Loucy (cell line): Measurements from ENCODE around the gene NMT2.

ENCODE experiments used
- H2AFZ ChIP-seq: fragments of 200-600 bp; sonication (generic); 2 replicates; pipeline ENCODE4 v1.6.0; 2016; ENCODE audit warnings: antibody characterized with exemption, mild to moderate bottlenecking, low read length, moderate library complexity
- H3F3A ChIP-seq: fragments of 200-600 bp; 2 replicates; pipeline ENCODE4 v1.6.0; 2016; ENCODE audit warnings: antibody characterized with exemption, low read depth, mild to moderate bottlenecking
- H3K27me3 ChIP-seq: fragments of 200-600 bp; sonication (generic); 2 replicates; pipeline ENCODE4 v1.6.1; 2014; ENCODE audit warnings: low read length, mild to moderate bottlenecking; ENCODE audit not compliant: insufficient read depth, poor library complexity, severe bottlenecking
- H3K36me3 ChIP-seq: fragments of 200-600 bp; sonication (generic); 2 replicates; pipeline ENCODE4 v1.6.1; 2016; ENCODE audit warnings: low read length; ENCODE audit not compliant: insufficient read depth
- H3K4me1 ChIP-seq: fragments of 200-600 bp; sonication (generic); 2 replicates; pipeline ENCODE4 v1.5.1; 2014; ENCODE audit warnings: low read length, mild to moderate bottlenecking; ENCODE audit not compliant: insufficient read depth, poor library complexity, severe bottlenecking
- H3K4me2 ChIP-seq: fragments of 200-600 bp; sonication (generic); 2 replicates; pipeline ENCODE4 v1.6.0; 2014; ENCODE audit warnings: antibody characterized with exemption, low read length, low read depth, mild to moderate bottlenecking; ENCODE audit not compliant: poor library complexity, severe bottlenecking
- H3K4me3 ChIP-seq: fragments of 200-600 bp; sonication (generic); 2 replicates; pipeline ENCODE4 v1.5.1; 2014; ENCODE audit warnings: low read length, mild to moderate bottlenecking, mixed read lengths; ENCODE audit not compliant: poor library complexity, severe bottlenecking
- H3K79me2 ChIP-seq: fragments of 200-600 bp; sonication (generic); 2 replicates; pipeline ENCODE4 v1.6.1; 2014; ENCODE audit warnings: low read length; ENCODE audit not compliant: insufficient read depth
- H3K9ac ChIP-seq: fragments of 200-600 bp; sonication (generic); 2 replicates; pipeline ENCODE4 v1.6.0; 2014; ENCODE audit warnings: mild to moderate bottlenecking, low read depth, low read length, moderate library complexity; ENCODE audit not compliant: poor library complexity, severe bottlenecking
- H3K9me2 ChIP-seq: fragments of 200-600 bp; sonication (generic); replicated peaks from 2 replicates; pipeline ENCODE4 v1.6.1; 2016; ENCODE audit warnings: low read depth, low read length, mixed read lengths
- H3K9me3 ChIP-seq: fragments of 200-600 bp; sonication (generic); 2 replicates; pipeline ENCODE4 v1.6.1; 2014; ENCODE audit warnings: mild to moderate bottlenecking, antibody characterized with exemption, low read length, low read depth; ENCODE audit not compliant: insufficient read depth
- H4K20me1 ChIP-seq: fragments of 200-600 bp; sonication (generic); 2 replicates; pipeline ENCODE4 v1.6.0; 2014; ENCODE audit warnings: antibody characterized with exemption, low read length, mild to moderate bottlenecking; ENCODE audit not compliant: insufficient read depth, poor library complexity, severe bottlenecking
- CTCF ChIP-seq: fragments of 200-600 bp; sonication (generic); conservative IDR thresholded peaks from 2 replicates; pipeline ENCODE4 v1.5.1; 2014; ENCODE audit warnings: mild to moderate bottlenecking, antibody characterized with exemption, low read length
- EZH2phosphoT487 ChIP-seq: fragments of 200-600 bp; IDR thresholded peaks from 2 replicates; pipeline ENCODE4 v1.6.1; 2018; ENCODE audit warnings: antibody characterized with exemption, mild to moderate bottlenecking, moderate library complexity, borderline replicate concordance

NMT2 gene

GRCh38 chr10:15137636-15138035, 30.9 kb downstream of the NMT2 start:
- H3K9me3 ChIP-seq = no peaks in the 10 kb centered on the region
- peaks cover 21% of the 10 kb centered on the region for H3K79me2 ChIP-seq
- H3K4me1 ChIP-seq = peaks cover 26% of the 10 kb centered on the region
- no peaks in the 10 kb centered on the region for H3K9me2 ChIP-seq
- H3K4me3 ChIP-seq = no peak overlapping the region
- no peak overlapping the region for H3K4me2 ChIP-seq
- H3K27me3 ChIP-seq = no peaks in the 10 kb centered on the region
- peaks cover 66% of the 10 kb centered on the region; the same call in 1 of the 2 replicates for H3K36me3 ChIP-seq
- H3F3A ChIP-seq = peaks cover 17% of the 10 kb centered on the region; the same call in 1 of the 2 replicates
- TF ChIP-seq EZH2phosphoT487 (no peak), CTCF (no peak)
- no peaks in the 10 kb centered on the region for H4K20me1 ChIP-seq
- H3K9ac ChIP-seq = no peak overlapping the region
- no peak overlapping the region for H2AFZ ChIP-seq

- Histone ChIP-seq H3K79me2 (peaks cover 17% of the 10 kb centered on the region), H3K4me3 (no peak overlapping the region), H3K4me1 (peaks cover 19% of the 10 kb centered on the region), H2AFZ (no peak overlapping the region), H3K27me3 (no peaks in the 10 kb centered on the region), H3K9ac (no peak overlapping the region), H3K36me3 (peaks cover 68% of the 10 kb centered on the region; the same call in 1 of the 2 replicates), H3K9me2 (no peaks in the 10 kb centered on the region), H3F3A (peaks cover 11% of the 10 kb centered on the region; the same call in 1 of the 2 replicates), H3K4me2 (no peak overlapping the region), H3K9me3 (no peaks in the 10 kb centered on the region), H4K20me1 (no peaks in the 10 kb centered on the region)
- TF ChIP-seq CTCF (no peak), EZH2phosphoT487 (no peak)
Observed at GRCh38 chr10:15137036-15137359, 31.5 kb downstream of the NMT2 start.

- Histone ChIP-seq H3K9me2 (no peaks in the 10 kb centered on the region), H3K4me1 (peaks cover 13% of the 10 kb centered on the region), H3K9me3 (no peaks in the 10 kb centered on the region), H3K27me3 (no peaks in the 10 kb centered on the region), H3F3A (0 out of 2 replicates have a peak, but pooled peaks cover 6% of the 10 kb centered on the region), H3K4me3 (no peak overlapping the region), H3K9ac (no peak overlapping the region), H3K36me3 (peaks cover 71% of the 10 kb centered on the region; the same call in 1 of the 2 replicates), H3K79me2 (peaks cover 17% of the 10 kb centered on the region), H3K4me2 (no peak overlapping the region), H2AFZ (no peak overlapping the region), H4K20me1 (no peaks in the 10 kb centered on the region)
- TF ChIP-seq CTCF (no peak), EZH2phosphoT487 (no peak)
Observed at GRCh38 chr10:15136129-15137035, 32.1 kb downstream of the NMT2 start.
